ENCODE results near the gene SMG1.
A peak's percentile ranks its signal among the peaks of the same experiment; 100 is the strongest.
"Not testable (repeated sequence)": the region's sequence is repeated elsewhere in the genome, so short reads cannot be mapped to it uniquely, and the experiment has no call there.

The SMG1 gene

DNA sequence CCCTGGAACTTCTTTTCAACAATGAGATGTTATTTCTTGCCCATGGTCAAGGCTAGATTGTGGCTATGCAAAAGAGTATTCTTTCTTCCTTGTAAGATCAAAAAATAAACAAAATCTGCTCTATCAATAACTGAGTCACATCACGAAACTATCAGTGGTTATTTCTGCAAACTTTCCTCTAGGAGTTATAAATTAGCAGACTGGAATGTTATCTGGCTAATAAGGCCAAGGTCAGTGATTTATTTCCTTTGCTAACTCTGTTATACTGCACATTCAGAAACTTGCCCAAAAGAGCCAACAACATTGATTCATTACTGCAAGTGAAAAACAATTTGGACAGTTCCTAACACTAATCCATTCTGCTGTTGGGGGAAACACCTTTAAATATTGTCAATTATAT lies 129.8 kb downstream of the SMG1 start:
- DNase-seq: no peak

DNA sequence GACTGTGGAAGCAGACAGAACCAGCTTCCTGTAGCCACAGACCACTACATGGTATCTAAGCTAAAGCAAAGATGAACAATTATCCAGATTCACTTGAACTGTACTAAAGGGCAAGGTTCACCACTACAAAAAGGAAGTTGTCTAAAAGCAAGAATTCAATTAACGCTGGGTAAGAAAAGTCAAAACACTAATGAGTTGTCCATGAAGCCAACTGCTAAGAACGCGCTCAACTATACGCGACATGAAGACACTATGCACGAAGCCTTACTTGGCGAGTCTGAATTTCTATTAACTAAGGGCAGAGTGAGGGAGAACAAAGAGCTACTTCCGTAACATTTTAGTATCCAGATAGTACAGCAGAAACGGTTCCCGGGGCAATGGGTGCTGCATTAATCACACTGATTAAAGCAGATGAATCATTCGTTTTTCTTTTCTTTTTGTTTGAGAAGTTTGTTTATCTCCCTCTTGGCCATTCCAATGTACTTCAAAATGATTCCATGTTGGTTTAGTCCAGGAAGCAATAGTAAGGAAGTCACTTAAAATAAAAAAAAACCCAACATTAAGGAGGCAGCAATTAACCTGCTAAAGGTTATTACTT lies 133.3 kb downstream of the SMG1 start:
- no peak for DNase-seq

- peak; percentile 98 for DNase-seq
These were observed 136.1 kb downstream of the SMG1 start, which contains the start of gene RPS15A for GRCh38 chr16:18789850-18790706. RPS15A (minus strand) TSS chr16:18790334; CDS start chr16:18789113, 1,221 bp downstream.

DNA sequence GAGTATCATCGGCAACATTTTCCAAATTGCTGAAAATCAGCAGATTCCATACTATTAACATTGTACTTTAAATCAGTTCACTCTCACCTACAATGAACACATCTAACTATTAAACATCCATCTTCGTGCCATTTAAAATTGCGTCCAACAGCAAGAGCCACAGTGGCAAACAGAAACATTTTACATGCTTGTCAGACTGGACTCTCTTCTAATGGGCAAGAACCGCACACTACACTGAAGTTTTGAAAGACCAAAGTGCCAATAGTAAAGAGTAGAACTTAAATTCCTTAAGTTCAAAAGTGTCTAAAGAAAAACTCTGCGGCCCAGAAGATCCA lies 136.7 kb downstream of the SMG1 start:
- DNase-seq: no peak

GRCh38 chr16:18788828-18789514 lies 137.2 kb downstream of the SMG1 start:
- no peak for DNase-seq

- DNase-seq: no peak
These were observed 141.1 kb downstream of the SMG1 start for GRCh38 chr16:18784917-18785623.

DNA sequence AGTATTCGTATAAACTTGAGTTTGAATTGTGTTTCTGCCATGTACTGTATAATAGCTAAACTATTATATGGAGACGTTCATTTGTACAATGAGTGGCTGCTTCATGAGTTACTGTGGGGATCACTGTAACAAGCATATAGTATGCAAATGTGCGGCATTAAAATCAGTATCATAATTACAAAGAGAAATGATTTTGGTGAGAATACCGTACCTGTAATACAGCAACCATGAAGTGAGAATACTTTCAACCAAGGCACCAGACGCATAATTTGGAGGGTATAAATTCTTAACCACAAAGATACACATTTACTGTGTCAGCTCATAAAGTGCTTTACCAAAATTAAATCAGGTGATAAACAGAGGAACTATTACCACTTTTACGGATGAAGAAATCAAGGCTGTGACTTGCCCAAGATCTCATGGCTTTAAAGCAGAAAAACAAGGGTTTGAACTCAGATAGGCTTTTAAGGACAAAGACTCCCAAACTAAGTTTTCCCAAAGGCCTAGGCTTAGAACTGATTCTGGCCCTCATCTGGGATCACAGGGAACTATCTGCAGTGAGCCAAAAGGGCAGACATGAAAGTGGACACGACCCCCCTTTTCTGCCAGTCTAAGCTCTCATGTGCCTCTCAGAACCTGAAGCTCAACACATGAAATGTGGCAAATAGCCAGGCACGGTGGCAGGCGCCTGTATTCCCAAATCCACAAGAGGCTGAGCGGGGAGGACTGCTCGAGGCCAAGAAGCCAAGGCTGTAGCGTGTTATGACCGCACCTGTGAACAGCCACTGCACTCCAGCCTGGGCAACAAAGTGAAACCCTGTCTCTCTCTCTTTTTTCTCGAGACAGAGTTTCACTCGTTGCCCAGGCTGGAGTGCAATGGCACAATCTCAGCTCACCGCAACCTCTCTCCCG lies 142.5 kb downstream of the SMG1 start:
- DNase-seq: no peak

DNA sequence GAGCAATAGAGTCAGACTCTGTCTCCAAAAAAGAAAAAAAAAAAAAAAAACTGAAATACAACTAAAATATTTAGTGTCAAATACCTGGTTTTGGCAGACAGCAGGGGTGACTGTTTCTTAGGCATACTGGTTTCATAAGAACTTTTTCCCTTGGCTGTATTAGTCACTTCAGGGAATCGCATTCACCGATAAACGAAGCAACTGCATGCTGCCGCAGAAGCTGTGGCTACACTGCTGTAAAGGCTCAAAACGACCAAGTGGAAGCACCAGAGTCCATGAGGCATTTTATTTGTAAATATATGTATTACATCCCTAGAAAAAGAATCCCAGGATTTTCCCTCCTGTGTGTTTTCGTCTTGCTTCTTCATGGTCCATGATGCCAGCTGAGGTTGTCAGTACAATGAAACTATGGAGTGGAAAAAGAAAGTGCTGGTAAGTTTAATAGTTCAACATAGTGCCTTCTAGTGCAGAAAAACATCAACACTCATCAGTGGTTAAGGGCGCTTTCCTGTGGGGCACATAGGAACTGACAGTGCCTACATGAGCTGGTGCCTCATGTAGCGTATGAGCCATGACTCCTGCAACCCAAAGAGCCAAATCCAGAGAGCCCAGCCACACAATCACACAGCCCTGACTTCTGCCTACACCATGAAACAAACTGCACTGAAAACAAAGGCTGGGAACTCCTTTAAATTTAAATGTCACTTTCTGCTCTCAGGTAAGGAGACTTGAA lies 143.3 kb downstream of the SMG1 start:
- DNase-seq: no peak

DNA sequence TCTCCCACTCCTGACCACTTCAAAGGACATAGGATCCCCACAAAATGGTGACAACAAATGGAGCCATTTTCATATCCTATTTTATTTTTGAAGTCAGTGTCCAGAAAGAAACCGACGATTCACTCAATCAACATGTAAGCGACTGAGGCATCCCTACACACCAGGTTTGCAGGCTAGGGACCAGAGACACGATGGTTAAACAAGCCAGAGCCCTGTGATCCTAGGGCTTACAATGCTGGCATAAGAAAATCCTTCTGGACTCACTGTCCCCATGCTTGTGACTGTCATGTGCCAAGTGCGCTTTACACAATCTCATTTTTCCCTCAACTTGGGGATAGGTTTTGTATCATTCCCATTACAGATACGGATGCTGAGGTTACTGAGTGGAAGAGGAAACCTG lies 145.0 kb downstream of the SMG1 start:
- DNase-seq: not testable (repeated sequence)

DNA sequence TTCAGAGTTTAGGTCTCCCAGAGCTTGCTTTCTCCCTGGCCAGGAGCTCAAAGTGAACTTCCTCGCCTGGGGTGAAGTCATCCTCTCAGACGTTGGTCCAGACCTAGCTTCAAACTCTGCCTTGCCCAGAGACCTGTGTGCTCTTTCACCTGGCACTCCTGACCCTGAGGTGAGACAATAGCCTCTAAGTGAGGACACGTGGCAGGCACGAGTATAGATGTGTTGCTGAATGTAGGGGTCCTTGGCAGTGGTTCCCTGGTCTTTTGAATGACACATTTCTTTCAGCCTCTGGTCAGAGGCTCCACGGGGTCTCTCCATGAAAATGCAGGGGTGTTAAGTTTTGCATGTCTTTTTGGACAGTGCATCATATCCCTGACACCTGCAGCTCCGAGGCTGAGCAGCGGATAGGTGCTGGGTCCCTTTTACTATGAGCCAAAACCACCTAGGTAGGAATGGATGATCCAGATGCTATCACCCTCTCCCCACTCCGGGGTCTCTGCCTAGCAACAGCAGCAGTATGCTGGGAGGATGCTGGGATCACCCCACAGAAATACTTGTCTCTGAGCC lies 145.7 kb downstream of the SMG1 start:
- not testable (repeated sequence) for DNase-seq

- DNase-seq: not testable (repeated sequence)
These were observed 148.5 kb downstream of the SMG1 start for GRCh38 chr16:18777664-18778063.

DNA sequence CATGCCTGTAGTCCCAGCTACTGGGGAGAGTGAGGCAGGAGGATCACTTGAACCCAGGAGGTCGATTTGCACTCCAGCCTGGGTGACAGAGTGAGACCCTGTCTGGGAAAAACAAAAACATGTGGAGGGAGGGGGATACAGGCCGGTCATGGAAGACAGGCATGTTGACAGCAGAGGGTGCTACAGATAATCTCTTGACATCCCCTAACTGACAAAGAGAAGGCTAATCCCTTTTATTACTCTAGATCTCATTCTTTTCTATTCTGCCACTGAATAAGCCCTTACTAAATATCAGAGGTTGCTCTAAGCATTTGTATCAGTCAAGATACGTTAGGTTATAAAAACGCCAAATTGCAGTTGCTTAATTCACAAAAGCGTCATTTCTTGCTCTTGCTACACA lies 149.9 kb downstream of the SMG1 start:
- DNase-seq: not testable (repeated sequence)

- DNase-seq: not testable (repeated sequence)
These were observed 151.6 kb downstream of the SMG1 start for GRCh38 chr16:18774651-18775050.

DNA sequence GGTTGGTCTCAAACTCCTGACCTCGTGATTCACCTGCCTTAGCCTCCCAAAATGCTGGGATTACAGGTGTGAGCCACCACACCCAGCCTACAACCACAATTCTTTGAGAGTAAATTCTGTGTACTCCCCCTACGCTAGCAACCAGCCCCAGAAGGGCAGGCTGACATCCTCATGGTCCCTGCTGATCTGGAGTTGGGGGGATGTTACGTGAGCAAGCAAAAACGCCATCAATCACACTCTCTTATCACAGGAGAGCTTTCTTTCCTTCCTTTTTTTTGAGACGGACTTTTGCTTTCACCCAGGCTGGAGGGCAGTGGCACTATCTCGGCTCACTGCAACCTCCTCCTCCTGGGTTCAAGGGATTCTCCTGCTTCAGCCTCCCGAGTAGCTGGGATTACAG lies 154.0 kb downstream of the SMG1 start:
- not testable (repeated sequence) for DNase-seq

DNA sequence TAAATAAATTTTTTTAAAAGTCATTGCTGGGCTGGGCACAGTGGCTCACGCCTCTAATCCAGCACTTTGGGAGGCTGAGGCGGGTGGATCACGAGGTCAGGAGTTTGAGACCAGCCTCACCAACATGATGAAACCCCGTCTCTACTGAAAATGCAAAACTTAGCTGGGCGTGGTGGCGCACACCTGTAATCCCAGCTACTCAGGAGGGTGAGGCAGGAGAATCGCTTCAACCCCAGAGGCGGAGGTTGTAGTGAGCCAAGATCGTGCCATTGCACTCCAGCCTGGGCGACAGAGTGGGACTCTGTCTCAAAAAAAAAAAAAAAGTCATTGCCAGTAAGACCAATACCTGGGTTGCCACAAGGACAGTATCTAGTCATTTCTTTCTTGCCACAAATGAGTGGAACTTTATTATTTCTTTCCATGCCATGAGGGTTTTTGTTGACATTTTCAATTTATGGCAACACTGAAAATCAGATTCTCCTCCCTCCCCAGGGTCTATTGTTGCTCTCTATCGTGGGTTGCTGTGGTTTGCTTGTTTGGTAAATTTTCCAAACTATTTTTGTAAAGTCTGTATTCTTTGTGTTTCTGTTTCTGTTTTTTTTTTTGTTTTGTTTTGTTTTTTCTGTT lies 155.8 kb downstream of the SMG1 start:
- DNase-seq: not testable (repeated sequence)

- DNase-seq: not testable (repeated sequence)
These were observed 159.0 kb downstream of the SMG1 start for GRCh38 chr16:18767217-18767616.

- DNase-seq: not testable (repeated sequence)
These were observed 163.5 kb downstream of the SMG1 start for GRCh38 chr16:18762713-18763112.

- not testable (repeated sequence) for DNase-seq
These were observed 166.3 kb downstream of the SMG1 start for GRCh38 chr16:18759598-18760520.

GRCh38 chr16:18757960-18758660 lies 168.1 kb downstream of the SMG1 start:
- not testable (repeated sequence) for DNase-seq

Data from fibroblast of skin of right biceps (primary cell).